Uterus (tissue), 4 donors: ENCODE measurements around the gene NDST4. TPM values are rescaled to one million over a fixed set of nuclear protein-coding genes. Genes with fewer than 3 reads are reported as not detected.

ENCODE experiments used
- DNase-seq, 2 donors: peaks; one replicate each; pipeline ENCODE4 v3.0.0-alpha.2; 2019 to 2020
- H3K27ac ChIP-seq, 2 donors: fragments of 200-600 bp; sonication (generic); 1 replicate in 1 of 2; 2 replicates in 1 of 2; pipeline ENCODE4 v1.5.1; 2016 to 2018
- H3K27me3 ChIP-seq, 2 donors: fragments of 200-600 bp; sonication (generic); one replicate each; pipeline ENCODE4 v1.5.1; 2018 to 2019; ENCODE audit warnings: control low read depth in 1 of 2
- H3K36me3 ChIP-seq, 2 donors: fragments of 200-600 bp; sonication (generic); one replicate each; pipeline ENCODE4 v1.5.1; 2019; ENCODE audit warnings: control low read depth in 1 of 2
- H3K4me1 ChIP-seq, 2 donors: fragments of 200-600 bp; sonication (generic); one replicate each; pipeline ENCODE4 v1.5.1; 2018 to 2019; ENCODE audit warnings: control low read depth in 1 of 2
- H3K4me3 ChIP-seq, 2 donors: fragments of 200-600 bp; sonication (generic); 1 replicate in 1 of 2; 2 replicates in 1 of 2; pipeline ENCODE4 v1.5.1; 2018 to 2019; ENCODE audit warnings: mild to moderate bottlenecking in 1 of 2
- H3K9me3 ChIP-seq, 2 donors: fragments of 200-600 bp; sonication (generic); one replicate each; pipeline ENCODE4 v1.5.1; 2019; ENCODE audit warnings: control low read depth in 1 of 2
- POLR2A ChIP-seq, 2 donors: fragments of 450-650 bp; IDR thresholded peaks; one replicate each; pipeline ENCODE4 v1.6.1; 2016; ENCODE audit warnings: antibody characterized with exemption in 2 of 2, mild to moderate bottlenecking in 1 of 2, moderate library complexity in 1 of 2
- intact Hi-C: fragments of 100-400 bp; cut with DNase I; formaldehyde crosslinking; loops from one replicate; pipeline ENCODE4 v1.15.1; 2023; ENCODE audit warnings: low total_unique reads
- total RNA-seq, 4 donors: library from RNA; depleted of rRNA in 3 of 4; stranded (reverse); fragments of >200 nt in 3 of 4; gene quantifications; one replicate each; pipeline versions ENCODE4 v1.1.0 to v1.2.4, GENCODE V29; 2014 to 2023
- TF ChIP-seq, protein P1 (sequence below), 4 experiments: fragments of 200-600 bp in 2 of 4; fragments of 450-650 bp in 2 of 4; sonication (generic) in 2 of 4; IDR thresholded peaks; one replicate each; pipeline ENCODE4 v1.5.1; 2016 to 2019; ENCODE audit warnings: antibody characterized with exemption in 4 of 4, mild to moderate bottlenecking in 2 of 4, moderate library complexity in 1 of 4
- donor health status: DM: yes; HTN: yes; CAD: no.

The NDST4 gene
- total RNA-seq, 4 donors from 2014 or later = 1.5 to 7.4 TPM; not detected in 2

DNA sequence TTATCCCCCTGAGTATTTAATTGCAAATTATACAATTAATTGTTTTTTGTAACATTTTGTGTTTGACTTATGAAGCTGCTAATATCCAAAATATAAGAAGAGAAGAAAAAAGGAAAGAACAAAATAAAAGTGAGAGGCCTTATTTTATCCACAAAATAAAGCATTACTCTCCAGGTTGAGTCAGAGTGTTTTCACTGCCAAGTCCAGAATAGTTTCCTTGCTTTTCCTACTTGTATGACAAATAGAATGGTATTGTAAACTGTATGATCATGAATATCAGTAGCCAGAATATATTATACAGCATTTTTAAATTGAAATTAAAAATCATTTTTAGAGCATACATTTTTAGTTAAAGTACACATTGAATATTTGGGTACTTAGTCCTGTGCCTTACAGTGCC lies 237.8 kb downstream of the NDST4 start:
- Histone ChIP-seq H3K27ac (no peak overlapping the region), H3K9me3 (no peaks in the 10 kb centered on the region), H3K4me3 (no peak overlapping the region), H3K4me1 (no peaks in the 10 kb centered on the region), H3K36me3 (no peaks in the 10 kb centered on the region), H3K27me3 (no peaks in the 10 kb centered on the region)
- DNase-seq = no peak
- TF ChIP-seq, protein P1, sequence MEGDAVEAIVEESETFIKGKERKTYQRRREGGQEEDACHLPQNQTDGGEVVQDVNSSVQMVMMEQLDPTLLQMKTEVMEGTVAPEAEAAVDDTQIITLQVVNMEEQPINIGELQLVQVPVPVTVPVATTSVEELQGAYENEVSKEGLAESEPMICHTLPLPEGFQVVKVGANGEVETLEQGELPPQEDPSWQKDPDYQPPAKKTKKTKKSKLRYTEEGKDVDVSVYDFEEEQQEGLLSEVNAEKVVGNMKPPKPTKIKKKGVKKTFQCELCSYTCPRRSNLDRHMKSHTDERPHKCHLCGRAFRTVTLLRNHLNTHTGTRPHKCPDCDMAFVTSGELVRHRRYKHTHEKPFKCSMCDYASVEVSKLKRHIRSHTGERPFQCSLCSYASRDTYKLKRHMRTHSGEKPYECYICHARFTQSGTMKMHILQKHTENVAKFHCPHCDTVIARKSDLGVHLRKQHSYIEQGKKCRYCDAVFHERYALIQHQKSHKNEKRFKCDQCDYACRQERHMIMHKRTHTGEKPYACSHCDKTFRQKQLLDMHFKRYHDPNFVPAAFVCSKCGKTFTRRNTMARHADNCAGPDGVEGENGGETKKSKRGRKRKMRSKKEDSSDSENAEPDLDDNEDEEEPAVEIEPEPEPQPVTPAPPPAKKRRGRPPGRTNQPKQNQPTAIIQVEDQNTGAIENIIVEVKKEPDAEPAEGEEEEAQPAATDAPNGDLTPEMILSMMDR (IDR thresholded peaks at IDR 0.05) = no peak
- no peak for TF ChIP-seq POLR2A (IDR thresholded peaks at IDR 0.05)
- intact Hi-C loops = no loop called here

DNA sequence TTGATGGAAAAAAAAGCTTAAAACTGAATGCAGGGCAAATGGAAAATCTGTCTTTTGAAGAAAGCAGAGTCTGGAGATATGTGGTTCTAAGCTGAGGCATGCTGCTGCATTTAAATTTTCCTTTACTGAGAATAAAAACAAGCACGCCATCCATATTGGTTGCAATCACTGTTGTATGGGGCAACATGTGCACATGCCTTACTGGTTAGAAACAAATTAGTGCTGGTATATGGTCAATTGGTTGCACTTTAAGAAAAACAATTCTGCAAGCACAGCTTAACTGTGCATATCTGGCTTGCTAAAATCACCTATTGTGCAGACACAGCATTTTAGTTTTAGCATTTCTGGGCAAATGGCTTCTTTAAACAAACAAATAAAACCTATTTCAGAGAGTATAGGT lies 239.1 kb downstream of the NDST4 start:
- no peak for DNase-seq
- intact Hi-C loops = no loop called here
- Histone ChIP-seq H3K4me1 (no peaks in the 10 kb centered on the region), H3K27ac (no peak overlapping the region), H3K27me3 (no peaks in the 10 kb centered on the region), H3K36me3 (no peaks in the 10 kb centered on the region), H3K4me3 (no peak overlapping the region), H3K9me3 (no peaks in the 10 kb centered on the region)
- no peak for TF ChIP-seq POLR2A (IDR thresholded peaks at IDR 0.05)
- TF ChIP-seq, protein P1 (IDR thresholded peaks at IDR 0.05) = no peak

DNA sequence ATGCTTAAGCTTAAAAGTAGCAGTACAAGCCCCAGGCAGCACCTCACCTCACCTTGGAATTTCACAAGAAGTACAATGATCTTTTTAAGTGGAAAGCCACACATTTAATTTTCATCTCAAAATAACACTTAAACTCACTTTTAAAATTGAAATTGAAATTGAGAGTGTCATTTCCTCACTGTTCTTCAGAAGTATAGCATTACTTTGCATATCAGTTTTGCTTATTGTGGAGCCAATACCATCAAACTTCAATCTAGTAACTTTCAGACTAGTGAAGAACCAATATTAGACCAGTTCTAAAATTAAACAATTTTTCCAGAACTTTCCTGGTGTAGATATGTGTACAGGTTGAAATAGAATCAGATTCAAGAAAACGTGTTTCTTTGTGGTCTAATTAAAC lies 242.4 kb downstream of the NDST4 start:
- H3K4me3 ChIP-seq = no peak overlapping the region
- no peak for DNase-seq
- no peaks in the 10 kb centered on the region for H3K36me3 ChIP-seq
- no peaks in the 10 kb centered on the region for H3K9me3 ChIP-seq
- no peak for TF ChIP-seq POLR2A (IDR thresholded peaks at IDR 0.05)
- TF ChIP-seq, protein P1 (IDR thresholded peaks at IDR 0.05) = no peak
- no peaks in the 10 kb centered on the region for H3K27me3 ChIP-seq
- intact Hi-C loops = no loop called here
- no peaks in the 10 kb centered on the region for H3K4me1 ChIP-seq
- no peak overlapping the region for H3K27ac ChIP-seq

DNA sequence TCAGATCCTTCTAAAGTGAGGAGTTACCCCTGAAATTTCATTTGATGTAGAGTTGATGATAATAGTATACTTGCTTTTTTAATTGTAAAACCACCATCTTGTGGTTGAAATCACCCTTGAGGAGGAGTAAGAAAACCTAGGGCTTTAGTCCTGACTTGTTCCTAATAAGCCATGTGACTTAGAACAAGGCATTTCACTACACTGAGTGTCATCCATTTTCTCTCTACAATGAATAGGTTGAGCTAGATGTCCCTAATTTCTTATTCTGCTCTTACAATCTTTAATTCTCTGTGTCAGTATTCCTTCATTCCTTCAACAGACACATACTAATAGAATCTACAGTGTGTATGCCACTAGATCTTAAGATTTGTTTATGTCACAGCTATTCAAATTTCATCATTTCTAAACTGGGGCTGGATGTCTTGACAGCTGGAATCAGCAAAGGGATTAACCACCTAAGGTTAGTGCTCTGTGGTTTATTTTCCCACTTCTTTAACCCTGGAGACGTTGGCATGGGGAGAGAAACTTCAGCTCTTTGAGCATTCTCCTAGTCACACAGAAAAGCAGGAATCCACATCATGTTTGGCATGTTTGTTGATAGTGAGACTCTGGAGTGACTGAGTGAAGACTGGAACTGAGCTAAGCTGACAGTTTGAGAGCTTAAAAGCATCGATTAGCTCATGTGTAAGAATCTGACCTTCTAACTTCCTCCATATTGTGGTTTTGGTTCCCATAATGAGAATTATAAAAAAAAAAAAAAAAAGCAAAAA lies 246.3 kb downstream of the NDST4 start:
- H3K27ac ChIP-seq = no peak overlapping the region
- no peak overlapping the region for H3K4me3 ChIP-seq
- H3K4me1 ChIP-seq = no peaks in the 10 kb centered on the region
- no peaks in the 10 kb centered on the region for H3K9me3 ChIP-seq
- no peak for DNase-seq
- intact Hi-C loops = no loop called here
- no peaks in the 10 kb centered on the region for H3K27me3 ChIP-seq
- H3K36me3 ChIP-seq = no peaks in the 10 kb centered on the region
- TF ChIP-seq POLR2A (IDR thresholded peaks at IDR 0.05) = no peak
- TF ChIP-seq, protein P1 (IDR thresholded peaks at IDR 0.05) = no peak

DNA sequence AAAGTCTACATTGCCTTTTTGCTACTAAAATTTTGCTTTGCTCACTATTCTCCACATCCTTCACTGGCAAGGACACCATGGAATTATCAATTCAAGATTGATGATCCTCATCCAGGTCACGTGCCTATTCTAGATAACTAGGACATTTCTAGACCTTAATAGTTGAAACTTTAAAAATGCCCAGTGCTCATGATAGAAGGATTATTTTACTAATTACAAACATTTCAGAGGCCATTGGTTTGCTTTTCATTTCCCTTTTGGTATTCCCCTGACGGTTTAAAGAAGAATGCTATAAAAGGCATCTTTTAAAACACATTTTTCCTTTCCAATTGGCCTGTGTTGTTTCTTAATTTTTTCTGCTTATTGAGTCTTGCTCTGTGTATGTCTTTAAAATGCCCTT lies 249.4 kb downstream of the NDST4 start:
- no peaks in the 10 kb centered on the region for H3K9me3 ChIP-seq
- no peak for TF ChIP-seq POLR2A (IDR thresholded peaks at IDR 0.05)
- TF ChIP-seq, protein P1 (IDR thresholded peaks at IDR 0.05) = no peak
- no peak overlapping the region for H3K27ac ChIP-seq
- H3K27me3 ChIP-seq = no peaks in the 10 kb centered on the region
- no peak for DNase-seq
- intact Hi-C loops = no loop called here
- no peaks in the 10 kb centered on the region for H3K36me3 ChIP-seq
- H3K4me1 ChIP-seq = no peaks in the 10 kb centered on the region
- H3K4me3 ChIP-seq = no peak overlapping the region
